ENCODE data around the gene DHRS7B.
"Not testable (repeated sequence)": the region's sequence is repeated elsewhere in the genome, so short reads cannot be mapped to it uniquely, and the experiment has no call there.

The DHRS7B gene

DNA sequence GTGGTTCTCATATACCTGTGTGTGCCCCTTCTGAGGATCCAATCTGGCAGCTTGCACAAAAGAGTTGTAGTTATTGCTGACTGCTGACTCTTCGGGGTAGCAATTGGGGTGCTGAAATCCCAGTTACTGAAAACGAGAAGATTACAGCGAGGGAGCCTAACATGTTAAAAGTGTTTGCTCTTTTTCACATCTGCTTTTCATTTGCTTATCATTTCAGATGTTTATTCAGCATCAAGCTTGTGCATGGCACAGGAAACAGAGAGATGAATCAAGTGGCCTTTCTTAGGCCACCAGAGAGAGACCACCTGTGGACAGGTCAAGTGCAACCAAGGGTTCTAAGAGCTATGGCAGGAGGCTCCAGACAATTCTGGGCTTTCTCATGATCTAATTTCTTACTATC, 16.9 kb downstream of the DHRS7B start:
- TF ChIP-seq, protein P1, sequence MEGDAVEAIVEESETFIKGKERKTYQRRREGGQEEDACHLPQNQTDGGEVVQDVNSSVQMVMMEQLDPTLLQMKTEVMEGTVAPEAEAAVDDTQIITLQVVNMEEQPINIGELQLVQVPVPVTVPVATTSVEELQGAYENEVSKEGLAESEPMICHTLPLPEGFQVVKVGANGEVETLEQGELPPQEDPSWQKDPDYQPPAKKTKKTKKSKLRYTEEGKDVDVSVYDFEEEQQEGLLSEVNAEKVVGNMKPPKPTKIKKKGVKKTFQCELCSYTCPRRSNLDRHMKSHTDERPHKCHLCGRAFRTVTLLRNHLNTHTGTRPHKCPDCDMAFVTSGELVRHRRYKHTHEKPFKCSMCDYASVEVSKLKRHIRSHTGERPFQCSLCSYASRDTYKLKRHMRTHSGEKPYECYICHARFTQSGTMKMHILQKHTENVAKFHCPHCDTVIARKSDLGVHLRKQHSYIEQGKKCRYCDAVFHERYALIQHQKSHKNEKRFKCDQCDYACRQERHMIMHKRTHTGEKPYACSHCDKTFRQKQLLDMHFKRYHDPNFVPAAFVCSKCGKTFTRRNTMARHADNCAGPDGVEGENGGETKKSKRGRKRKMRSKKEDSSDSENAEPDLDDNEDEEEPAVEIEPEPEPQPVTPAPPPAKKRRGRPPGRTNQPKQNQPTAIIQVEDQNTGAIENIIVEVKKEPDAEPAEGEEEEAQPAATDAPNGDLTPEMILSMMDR (IDR thresholded peaks at IDR 0.05; ENCODE audit: extremely low read depth, missing control alignments): no peak

DNA sequence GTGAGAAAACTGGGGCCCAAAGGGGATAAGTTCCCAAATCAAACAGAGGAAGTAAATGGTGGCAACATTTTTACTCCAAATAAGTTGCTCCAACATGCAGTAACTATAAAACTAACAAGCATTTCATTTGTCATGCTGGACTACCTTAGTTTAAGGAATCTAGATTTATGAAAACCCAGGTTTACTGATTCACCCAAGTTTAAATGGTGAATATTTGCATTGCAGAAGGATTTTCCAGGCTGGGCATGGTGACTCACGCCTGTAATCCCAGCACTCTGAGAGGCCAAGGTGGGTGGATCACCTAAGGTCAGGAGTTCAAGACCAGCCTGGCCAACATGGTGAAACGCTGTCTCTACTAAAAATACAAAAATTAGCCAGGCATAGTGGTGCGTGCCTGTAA, 17.5 kb downstream of the DHRS7B start:
- DNase-seq (ENCODE audit: low spot score): not testable (repeated sequence)

More for the DNA sequence above, 16.9 kb downstream of the DHRS7B start:
- DNase-seq (ENCODE audit: low spot score): no peak

DNA sequence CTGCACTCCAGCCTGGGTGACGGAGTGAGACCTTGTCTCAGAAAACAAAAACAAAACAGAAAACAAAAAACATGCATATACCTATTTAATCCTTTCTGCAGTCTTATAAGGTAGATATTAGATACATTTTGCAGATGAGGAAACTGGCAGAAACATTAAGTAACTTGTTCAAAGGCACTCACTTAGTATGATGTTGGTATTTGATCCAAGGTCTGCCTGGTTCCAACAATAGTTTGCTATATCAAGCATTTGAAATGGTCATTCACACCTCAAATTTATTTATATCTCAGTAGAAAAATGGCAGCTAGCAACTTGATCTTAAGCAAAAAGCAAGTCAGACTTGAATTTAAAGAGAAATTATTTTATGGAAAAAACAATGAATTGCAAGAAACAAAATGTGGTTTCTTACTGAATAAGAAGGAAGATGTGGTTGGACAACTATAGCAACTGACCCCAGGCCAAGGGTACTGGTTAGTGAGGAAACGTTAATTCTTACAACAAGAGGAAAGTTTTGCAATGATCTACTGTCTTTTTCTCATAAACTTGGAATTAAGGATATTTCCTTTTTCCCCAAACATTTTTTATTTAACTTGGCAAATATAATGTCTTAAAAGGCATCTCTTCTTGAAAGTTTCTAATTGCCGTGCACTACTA, 19.7 kb downstream of the DHRS7B start:
- TF ChIP-seq, protein P1 (IDR thresholded peaks at IDR 0.05; ENCODE audit: extremely low read depth, missing control alignments): no peak
- DNase-seq (ENCODE audit: low spot score): no peak

DNA sequence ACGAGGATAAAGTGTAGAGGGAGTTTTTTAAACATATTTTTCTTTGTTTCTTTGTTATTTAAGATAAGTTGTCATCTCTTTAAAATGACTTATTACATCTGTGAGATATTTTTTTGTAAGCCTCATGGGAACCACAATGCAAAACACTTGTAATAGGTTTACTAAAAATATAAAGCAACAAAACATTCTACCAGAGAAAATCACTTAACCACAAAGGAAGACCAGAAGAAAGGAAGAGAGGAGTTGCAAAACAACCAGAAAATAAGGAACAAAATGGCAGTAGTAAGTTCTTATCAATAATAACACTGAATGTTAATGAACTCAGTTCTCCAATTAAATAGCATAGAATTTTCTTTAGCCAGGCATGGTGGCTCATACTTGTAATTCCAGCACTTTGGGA, 22.9 kb downstream of the DHRS7B start:
- no peak for DNase-seq (ENCODE audit: low spot score)
- TF ChIP-seq, protein P1 (IDR thresholded peaks at IDR 0.05; ENCODE audit: extremely low read depth, missing control alignments): no peak

DNA sequence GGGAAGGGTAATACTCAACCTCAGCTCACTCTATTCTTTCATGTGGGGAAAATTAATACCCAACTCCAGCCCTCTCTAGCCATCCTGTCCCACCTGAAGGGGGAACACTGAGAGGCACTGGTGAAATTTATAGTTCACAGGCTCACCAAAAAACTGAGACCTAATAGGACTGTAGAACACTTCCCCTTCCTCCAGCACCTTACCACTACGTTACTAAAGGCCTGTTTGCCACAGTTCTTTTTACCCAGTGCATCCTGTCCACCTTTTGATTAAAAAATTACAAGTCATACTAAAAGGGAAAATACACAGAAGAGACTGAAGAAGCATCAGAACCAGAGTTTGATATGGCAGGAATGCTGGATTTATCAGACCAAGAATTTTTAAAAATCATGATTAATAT, 26.0 kb downstream of the DHRS7B start:
- DNase-seq (ENCODE audit: low spot score): no peak
- TF ChIP-seq, protein P1 (IDR thresholded peaks at IDR 0.05; ENCODE audit: extremely low read depth, missing control alignments): no peak

DNA sequence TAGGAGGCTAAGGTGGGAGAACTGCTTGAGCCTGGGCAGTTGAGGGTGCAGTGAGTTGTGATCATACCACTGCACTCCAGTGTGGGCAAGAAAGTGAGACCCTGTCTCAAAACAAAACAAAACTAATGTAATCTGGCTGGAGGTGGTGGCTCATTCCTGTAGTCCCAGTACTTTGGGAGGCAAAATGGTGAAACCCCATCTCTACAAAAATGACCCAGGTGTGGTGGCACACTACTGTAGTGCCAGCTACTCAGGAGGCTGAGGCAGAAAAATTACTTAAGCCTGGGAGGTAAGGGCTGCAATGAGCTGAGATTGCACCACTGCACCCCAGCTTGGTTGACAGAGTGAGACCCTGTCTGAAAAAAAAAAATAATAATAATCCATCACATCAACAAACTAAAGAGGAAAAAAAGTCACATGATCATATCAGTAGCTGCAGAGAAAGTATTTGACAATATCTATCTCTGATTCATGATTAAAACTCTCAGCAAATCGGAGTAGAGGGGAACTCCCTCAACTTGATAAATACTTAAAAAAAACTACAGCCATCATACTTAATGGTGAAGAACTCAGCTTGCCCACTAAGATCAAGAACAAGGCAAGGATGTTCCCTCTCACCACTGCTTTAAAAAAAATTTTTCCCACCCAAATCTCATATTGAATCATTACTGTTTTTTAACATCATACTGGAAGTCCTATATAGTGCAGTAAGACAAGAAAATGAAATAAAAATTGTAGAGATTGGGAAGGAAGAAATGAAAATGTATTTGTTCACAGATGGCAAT, 31.0 kb downstream of the DHRS7B start:
- TF ChIP-seq, protein P1 (IDR thresholded peaks at IDR 0.05; ENCODE audit: extremely low read depth, missing control alignments): no peak

DNA sequence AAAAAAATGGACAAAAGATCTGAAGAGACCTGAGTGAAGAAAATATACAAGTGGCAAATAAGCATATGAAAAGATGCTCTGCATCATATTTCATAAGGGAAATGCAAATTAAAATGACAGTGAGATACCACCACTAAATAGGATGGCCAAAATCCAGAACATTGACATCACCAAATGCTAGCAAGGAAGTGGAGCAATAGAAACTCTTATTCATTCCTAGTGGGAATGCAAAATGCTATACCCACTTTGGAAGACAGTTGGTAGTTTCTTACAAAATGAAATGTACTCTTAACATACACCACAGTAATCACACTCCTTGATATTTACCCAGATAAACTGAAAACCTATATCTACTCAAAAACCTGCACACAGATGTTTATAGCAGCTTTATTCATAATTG, 33.6 kb downstream of the DHRS7B start:
- DNase-seq (ENCODE audit: low spot score): no peak

More for the DNA sequence above, 31.0 kb downstream of the DHRS7B start:
- no peak for DNase-seq (ENCODE audit: low spot score)

More for the DNA sequence above, 33.6 kb downstream of the DHRS7B start:
- TF ChIP-seq, protein P1 (IDR thresholded peaks at IDR 0.05; ENCODE audit: extremely low read depth, missing control alignments): no peak

All from GM20000 (cell line).